ENCODE results near the gene GNAL. TPM values are rescaled to one million over a fixed set of nuclear protein-coding genes. Genes with fewer than 3 reads are reported as not detected.
A peak's percentile ranks its signal among the peaks of the same experiment; 100 is the strongest.

GNAL gene
- total RNA-seq, 1 donor from 2014 or later: 0.40 TPM

DNA sequence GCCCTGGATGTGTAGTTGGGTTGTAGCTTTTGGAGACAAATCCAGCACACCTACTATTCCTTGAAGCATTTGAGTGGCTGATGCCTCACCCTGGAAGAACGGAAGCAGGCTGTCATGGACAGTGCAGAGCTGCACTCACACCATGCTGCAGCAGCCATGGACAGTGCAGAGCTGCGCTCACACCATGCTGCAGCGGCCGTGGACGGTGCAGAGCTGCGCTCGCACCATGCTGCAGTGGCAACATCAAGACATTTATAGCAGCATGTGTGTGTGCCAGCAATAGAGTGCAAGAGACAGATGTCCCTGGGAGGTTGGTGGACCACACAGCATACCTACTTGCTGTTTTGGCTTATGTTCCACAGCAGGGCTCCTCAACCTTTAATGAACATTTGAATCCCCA, 30.6 kb downstream of the GNAL start:
- DNase-seq: no peak
- Mint-ChIP-seq H3K27ac (no peak overlapping the region), H3K36me3 (ENCODE audit: low read depth) (no peaks in the 10 kb centered on the region), H3K4me3 (no peak overlapping the region), H3K9me3 (no peaks in the 10 kb centered on the region), H3K4me1 (no peaks in the 10 kb centered on the region), H3K27me3 (no peaks in the 10 kb centered on the region)
- intact Hi-C loops (cut with micrococcal nuclease): no loop called here

DNA sequence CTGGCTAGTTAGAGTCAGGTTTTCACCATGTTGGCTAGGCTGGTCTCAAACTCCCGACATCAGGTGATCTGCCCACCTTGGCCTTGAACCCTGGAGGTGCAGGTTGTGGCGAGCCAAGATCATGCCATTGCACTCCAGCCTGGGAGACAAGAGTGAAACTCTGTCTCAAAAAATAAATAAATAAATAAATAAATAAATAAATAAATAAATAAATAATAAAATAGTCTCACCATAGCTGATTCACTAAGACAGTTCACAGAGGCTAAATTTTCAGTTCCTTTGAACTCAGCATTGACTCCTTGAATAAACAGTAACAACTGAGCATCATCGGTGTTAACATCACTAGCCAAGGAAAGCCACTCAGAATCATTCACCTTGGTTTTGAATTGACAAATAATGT, 32.7 kb downstream of the GNAL start:
- H3K4me1 Mint-ChIP-seq: no peaks in the 10 kb centered on the region
- no peaks in the 10 kb centered on the region for H3K36me3 Mint-ChIP-seq (ENCODE audit: low read depth)
- no peaks in the 10 kb centered on the region for H3K9me3 Mint-ChIP-seq
- DNase-seq: no peak
- intact Hi-C loops (cut with micrococcal nuclease): no loop called here
- H3K4me3 Mint-ChIP-seq: no peak overlapping the region
- no peaks in the 10 kb centered on the region for H3K27me3 Mint-ChIP-seq
- H3K27ac Mint-ChIP-seq: no peak overlapping the region

DNA sequence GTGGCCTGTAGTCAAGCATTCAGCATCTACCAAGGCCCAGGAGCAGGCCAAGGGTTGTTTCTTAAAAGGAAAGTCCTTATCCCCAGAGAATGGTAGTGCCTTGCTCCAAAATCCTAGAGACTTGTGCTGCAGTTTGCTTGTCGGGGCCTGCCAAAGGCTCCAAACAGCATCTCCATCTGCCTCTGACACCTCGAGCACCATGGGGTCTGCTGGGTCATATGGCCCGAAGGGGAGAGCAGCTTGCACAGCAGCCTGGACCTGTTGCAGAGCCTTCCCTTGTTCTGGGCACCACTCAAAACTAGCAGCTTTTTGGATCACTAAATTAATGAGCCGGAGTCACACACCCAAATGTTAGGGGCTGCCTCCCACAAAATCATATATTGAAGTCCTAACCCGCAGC, 35.7 kb downstream of the GNAL start:
- DNase-seq: no peak
- Mint-ChIP-seq H3K27ac (no peak overlapping the region), H3K4me3 (no peak overlapping the region), H3K36me3 (ENCODE audit: low read depth) (no peaks in the 10 kb centered on the region), H3K4me1 (no peaks in the 10 kb centered on the region), H3K9me3 (no peaks in the 10 kb centered on the region), H3K27me3 (peaks cover 1% of the 10 kb centered on the region)
- intact Hi-C loops (cut with micrococcal nuclease): no loop called here

DNA sequence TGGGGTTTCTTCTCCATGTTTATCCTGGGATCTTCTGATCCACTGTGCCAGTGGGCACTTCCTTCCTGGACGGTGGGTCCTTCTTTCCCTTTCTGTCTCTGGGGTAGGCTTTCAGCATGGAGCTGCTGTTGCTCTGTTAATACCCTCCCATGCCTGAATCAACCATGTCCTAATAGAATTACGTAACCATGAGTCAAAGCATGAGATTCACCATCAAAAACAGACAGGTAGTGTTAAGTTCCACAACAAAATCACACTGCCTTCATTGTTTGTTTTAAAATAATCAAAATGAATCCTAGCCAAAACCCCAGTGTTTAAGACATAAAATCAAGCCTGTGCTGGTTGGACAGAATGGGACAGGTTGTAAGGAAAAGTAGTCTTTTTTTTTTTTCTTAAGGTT, 37.5 kb downstream of the GNAL start:
- Mint-ChIP-seq H3K27ac (no peak overlapping the region), H3K4me3 (no peak overlapping the region), H3K36me3 (ENCODE audit: low read depth) (no peaks in the 10 kb centered on the region), H3K27me3 (peaks cover 1% of the 10 kb centered on the region), H3K9me3 (no peaks in the 10 kb centered on the region), H3K4me1 (no peaks in the 10 kb centered on the region)
- DNase-seq: no peak
- intact Hi-C loops (cut with micrococcal nuclease): no loop called here

DNA sequence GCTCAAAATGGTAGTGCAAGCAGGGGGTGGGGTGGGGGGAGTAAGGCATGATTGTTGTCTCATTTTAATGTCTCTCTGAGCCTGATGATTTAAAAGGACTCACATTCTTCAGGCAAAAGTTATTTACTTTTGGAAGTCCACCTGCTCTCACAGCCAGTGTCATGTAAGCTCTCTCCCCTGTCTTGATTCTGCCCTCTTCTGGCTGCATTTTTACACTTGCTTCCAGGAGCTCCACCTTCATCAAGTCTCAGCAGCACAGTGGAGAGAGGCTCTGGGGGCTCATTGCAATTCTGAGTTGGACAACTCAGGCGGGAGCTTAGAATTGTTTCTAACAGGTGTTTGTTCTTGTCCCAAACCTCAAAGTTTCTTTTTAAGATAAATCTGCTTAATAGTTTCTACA, 39.2 kb downstream of the GNAL start:
- Mint-ChIP-seq H3K27ac (no peak overlapping the region), H3K27me3 (peaks cover 7% of the 10 kb centered on the region), H3K9me3 (no peaks in the 10 kb centered on the region), H3K36me3 (ENCODE audit: low read depth) (no peaks in the 10 kb centered on the region), H3K4me1 (peaks cover 3% of the 10 kb centered on the region), H3K4me3 (no peak overlapping the region)
- intact Hi-C loops (cut with micrococcal nuclease): no loop called here
- no peak for DNase-seq

DNA sequence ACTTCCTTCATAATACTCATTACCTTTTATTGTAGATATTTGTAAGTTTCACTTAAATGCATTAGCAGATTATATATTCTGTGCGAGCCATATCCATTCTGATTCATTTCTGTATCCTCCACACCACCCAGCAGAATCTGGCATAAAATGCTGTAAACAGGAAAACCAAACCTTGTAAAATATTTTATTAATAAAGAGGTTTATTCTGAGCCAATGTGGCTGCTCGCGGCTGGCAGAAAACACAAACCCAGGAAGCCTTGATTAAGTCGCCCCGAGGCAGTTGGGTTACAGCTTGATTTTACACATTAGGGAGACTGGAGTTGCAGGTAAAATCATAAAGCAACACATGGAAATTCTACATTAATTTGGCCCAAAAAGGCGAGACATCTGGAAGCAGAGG, 40.5 kb downstream of the GNAL start:
- H3K4me1 Mint-ChIP-seq: peaks cover 4% of the 10 kb centered on the region
- H3K27me3 Mint-ChIP-seq: peaks cover 14% of the 10 kb centered on the region
- H3K9me3 Mint-ChIP-seq: no peaks in the 10 kb centered on the region
- no peaks in the 10 kb centered on the region for H3K36me3 Mint-ChIP-seq (ENCODE audit: low read depth)
- no peak overlapping the region for H3K4me3 Mint-ChIP-seq
- intact Hi-C loops (cut with micrococcal nuclease): no loop called here
- no peak overlapping the region for H3K27ac Mint-ChIP-seq
- DNase-seq: no peak

DNA sequence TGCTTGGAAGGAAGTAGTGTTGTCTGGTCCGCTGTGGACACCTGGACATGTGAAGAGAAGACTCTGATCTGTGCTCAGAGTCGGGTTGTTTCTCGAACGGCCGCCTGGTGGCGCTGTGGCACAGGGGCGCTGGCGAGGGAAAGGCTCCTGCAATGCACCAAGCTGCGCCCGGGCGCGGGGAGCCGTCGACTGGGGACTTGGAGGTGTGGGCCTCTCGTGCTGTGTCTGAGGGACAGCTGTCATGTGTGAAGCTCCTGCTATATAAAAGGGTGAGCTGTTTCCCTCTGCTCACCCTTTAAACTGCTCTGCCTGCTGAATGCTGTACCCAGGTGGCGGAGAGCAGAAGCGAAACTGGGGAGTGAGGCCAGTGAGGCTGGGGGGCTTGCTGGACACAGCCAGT, 44.0 kb downstream of the GNAL start:
- peak overlapping the region; percentile 44 for H3K4me3 Mint-ChIP-seq

DNA sequence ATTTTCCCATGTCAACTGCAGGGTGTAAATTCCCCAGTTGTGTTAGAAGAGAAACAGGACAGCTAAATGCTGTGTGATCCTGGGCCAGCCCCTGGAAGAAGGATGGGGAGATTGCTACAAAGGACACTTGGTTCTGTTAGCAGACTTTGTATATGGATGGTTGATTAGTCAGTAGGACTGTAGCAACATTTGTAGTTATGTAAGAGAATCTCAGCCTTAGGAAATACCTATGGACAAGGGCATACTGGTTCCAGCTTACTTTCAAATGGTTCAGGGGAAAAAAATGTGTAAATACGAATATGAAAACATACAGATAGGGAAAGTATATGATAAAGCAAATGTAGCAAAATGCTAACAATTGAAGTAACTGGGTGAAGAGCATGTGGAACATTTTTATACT, 47.6 kb downstream of the GNAL start:
- DNase-seq: no peak
- H3K27ac Mint-ChIP-seq: no peak overlapping the region
- H3K36me3 Mint-ChIP-seq (ENCODE audit: low read depth): no peaks in the 10 kb centered on the region
- no peak overlapping the region for H3K4me3 Mint-ChIP-seq
- intact Hi-C loops (cut with micrococcal nuclease): loop anchor here (10.0 kb wide), 1 partner anchor 118 kb away; the partner anchor contains the start of gene CHMP1B
- no peaks in the 10 kb centered on the region for H3K9me3 Mint-ChIP-seq
- H3K27me3 Mint-ChIP-seq: peaks cover 32% of the 10 kb centered on the region
- peaks cover 4% of the 10 kb centered on the region for H3K4me1 Mint-ChIP-seq

More for the DNA sequence above, 44.0 kb downstream of the GNAL start:
- Mint-ChIP-seq H3K27me3 (peaks cover 25% of the 10 kb centered on the region), H3K27ac (no peak overlapping the region), H3K36me3 (ENCODE audit: low read depth) (no peaks in the 10 kb centered on the region), H3K4me1 (peaks cover 4% of the 10 kb centered on the region), H3K9me3 (no peaks in the 10 kb centered on the region)
- DNase-seq: peak; percentile 92
- intact Hi-C loops (cut with micrococcal nuclease): loop anchor here (1.0 to 10.0 kb wide), 4 partner anchors 122 to 306 kb away; partner anchors contain the start of gene CHMP1B

DNA sequence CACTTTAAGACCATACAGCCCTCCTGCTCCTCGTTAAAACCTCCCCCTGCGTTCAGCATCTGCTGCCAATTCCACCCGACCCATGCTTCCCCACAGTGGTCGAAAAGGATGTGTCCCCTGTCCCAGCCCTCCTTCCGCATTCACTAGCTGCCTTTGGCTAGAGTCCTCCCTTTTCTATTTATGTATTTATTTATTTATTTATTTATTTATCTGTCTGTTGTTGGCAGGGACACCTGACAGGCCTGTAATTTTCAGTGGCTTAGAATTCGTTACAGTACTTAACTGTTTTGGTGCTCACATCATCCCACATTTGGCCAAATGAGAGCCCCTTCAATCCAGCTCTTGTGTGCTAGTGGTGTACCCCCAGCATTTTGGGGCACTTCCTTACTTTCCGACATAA, 50.8 kb downstream of the GNAL start:
- H3K36me3 Mint-ChIP-seq (ENCODE audit: low read depth): no peaks in the 10 kb centered on the region
- no peaks in the 10 kb centered on the region for H3K4me1 Mint-ChIP-seq

DNA sequence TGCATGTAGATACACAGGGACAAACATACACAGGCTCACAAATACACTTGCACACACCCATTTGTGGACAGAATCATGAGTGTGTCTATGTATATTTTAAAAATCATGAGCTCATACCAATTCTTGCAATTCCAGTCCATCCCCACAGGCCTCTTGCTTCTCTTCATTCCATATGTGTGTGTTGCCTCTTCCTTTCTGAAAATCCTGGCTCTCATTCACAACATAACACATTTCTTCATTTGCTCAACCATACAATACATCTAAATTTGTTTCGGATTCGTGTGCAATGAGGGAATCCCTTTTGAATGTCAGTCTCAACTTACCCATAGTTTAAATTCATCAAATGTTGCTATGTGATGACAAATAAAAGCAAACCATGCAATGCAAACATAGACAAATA, 51.4 kb downstream of the GNAL start:
- H3K27ac Mint-ChIP-seq: no peak overlapping the region
- no peak overlapping the region for H3K4me3 Mint-ChIP-seq
- H3K4me1 Mint-ChIP-seq: no peaks in the 10 kb centered on the region
- H3K27me3 Mint-ChIP-seq: peaks cover 30% of the 10 kb centered on the region
- no peaks in the 10 kb centered on the region for H3K36me3 Mint-ChIP-seq (ENCODE audit: low read depth)
- H3K9me3 Mint-ChIP-seq: no peaks in the 10 kb centered on the region
- intact Hi-C loops (cut with micrococcal nuclease): no loop called here
- DNase-seq: no peak

More for the DNA sequence above, 50.8 kb downstream of the GNAL start:
- H3K4me3 Mint-ChIP-seq: no peak overlapping the region
- no peaks in the 10 kb centered on the region for H3K9me3 Mint-ChIP-seq
- DNase-seq: no peak
- peaks cover 30% of the 10 kb centered on the region for H3K27me3 Mint-ChIP-seq
- H3K27ac Mint-ChIP-seq: no peak overlapping the region
- intact Hi-C loops (cut with micrococcal nuclease): loop anchor here (10.0 kb wide), 1 partner anchor 115 kb away; the partner anchor contains the start of gene CHMP1B

DNA sequence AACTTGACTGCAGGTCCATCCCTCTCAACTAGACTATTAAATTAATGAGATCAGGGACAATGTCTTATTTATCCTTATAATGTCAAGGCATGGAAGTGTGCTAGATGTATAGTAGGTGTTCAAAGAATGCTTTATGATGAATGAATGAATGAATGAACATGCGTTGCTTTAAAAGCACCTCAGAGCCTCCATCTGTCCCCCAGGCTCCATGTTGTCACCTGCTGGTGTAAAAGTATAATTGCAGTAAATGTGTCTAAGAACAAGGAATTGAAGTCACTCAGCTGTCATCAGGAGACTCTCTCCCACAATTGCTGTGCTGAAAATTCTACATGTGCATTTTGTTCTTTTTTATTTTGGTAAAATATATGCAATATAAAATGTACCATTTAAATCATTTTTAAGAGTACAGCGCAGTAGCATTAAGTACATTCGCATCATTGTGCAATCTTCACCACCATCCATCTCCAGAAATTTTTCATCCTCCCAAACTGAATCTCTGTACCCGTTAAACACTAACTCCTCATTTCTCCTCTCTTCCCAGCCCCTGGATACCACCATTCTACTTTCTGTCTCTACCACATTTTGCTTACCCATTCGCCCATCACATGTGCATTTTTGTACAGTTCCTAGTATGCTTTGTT, 52.6 kb downstream of the GNAL start:
- Mint-ChIP-seq H3K4me1 (no peaks in the 10 kb centered on the region), H3K4me3 (no peak overlapping the region), H3K9me3 (no peaks in the 10 kb centered on the region), H3K27ac (no peak overlapping the region), H3K36me3 (ENCODE audit: low read depth) (no peaks in the 10 kb centered on the region), H3K27me3 (peaks cover 31% of the 10 kb centered on the region)
- DNase-seq: no peak
- intact Hi-C loops (cut with micrococcal nuclease): no loop called here

DNA sequence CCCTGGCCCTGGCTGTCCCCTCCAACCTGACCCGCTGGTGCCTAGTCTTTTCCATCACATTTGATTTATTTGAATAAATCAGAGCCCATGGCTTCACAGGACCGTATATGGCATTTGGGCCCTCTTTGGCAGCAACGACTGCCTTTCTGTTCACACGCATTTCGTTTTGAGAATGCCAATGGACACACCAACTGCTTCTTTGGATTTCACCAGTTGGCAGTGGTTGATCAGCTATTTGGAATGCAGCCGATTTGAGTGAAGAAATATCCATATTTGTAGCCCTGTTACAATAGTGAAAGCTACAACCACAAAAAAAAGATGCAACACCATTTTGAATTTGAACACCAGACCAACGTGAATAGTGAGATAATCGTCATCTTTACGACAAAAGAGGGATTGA, 56.5 kb downstream of the GNAL start:
- intact Hi-C loops (cut with micrococcal nuclease): no loop called here
- no peak overlapping the region for H3K27ac Mint-ChIP-seq

DNA sequence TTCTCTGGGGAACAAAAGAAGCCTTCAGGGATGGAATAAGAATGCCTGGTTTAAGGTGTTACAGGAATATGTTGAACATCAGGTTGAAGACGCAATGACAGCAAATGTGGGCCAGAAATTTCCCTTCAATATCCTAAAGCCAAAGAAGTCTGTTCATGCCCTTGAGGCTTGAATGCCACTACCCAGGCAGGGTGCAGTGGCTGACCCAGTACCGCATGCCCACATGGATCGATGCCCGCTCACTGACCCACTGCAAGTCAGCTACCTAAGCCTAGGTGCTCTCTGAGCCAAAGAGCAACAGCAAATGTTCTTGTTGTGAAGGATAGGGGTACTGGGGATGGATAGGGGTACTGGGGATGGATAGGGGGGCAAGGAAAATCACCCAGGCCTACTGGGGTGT, 58.2 kb downstream of the GNAL start:
- intact Hi-C loops (cut with micrococcal nuclease): no loop called here
- peaks cover 5% of the 10 kb centered on the region for H3K4me1 Mint-ChIP-seq
- peaks cover 48% of the 10 kb centered on the region for H3K27me3 Mint-ChIP-seq
- DNase-seq: no peak
- H3K36me3 Mint-ChIP-seq (ENCODE audit: low read depth): no peaks in the 10 kb centered on the region
- no peak overlapping the region for H3K4me3 Mint-ChIP-seq
- H3K9me3 Mint-ChIP-seq: no peaks in the 10 kb centered on the region
- no peak overlapping the region for H3K27ac Mint-ChIP-seq

More for the DNA sequence above, 56.5 kb downstream of the GNAL start:
- DNase-seq: no peak
- Mint-ChIP-seq H3K36me3 (ENCODE audit: low read depth) (no peaks in the 10 kb centered on the region), H3K27me3 (peaks cover 44% of the 10 kb centered on the region), H3K9me3 (no peaks in the 10 kb centered on the region), H3K4me3 (no peak overlapping the region), H3K4me1 (no peaks in the 10 kb centered on the region)

DNA sequence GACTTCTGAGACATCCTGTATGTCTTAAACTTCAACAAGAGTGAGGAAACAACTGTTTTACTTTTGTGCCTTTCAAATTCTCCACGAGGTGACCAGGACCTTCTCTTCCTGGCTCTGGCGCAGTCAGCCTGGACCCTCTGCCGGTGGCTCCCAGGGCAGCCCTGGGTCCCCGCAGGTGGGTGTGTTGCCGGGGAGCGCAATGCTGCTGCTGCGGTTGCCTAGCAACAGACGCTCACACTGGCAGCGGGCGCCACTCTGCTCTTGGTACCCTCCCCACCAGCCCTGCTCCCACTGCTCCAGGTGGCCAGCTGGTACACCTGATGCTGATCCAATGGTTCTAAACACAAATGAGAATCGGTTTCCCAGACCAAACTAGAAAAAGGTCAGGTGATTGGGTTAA, 58.7 kb downstream of the GNAL start:
- Mint-ChIP-seq H3K4me3 (no peak overlapping the region), H3K9me3 (no peaks in the 10 kb centered on the region), H3K27me3 (peaks cover 46% of the 10 kb centered on the region), H3K27ac (no peak overlapping the region), H3K4me1 (peaks cover 6% of the 10 kb centered on the region), H3K36me3 (ENCODE audit: low read depth) (no peaks in the 10 kb centered on the region)
- no peak for DNase-seq
- intact Hi-C loops (cut with micrococcal nuclease): no loop called here

DNA sequence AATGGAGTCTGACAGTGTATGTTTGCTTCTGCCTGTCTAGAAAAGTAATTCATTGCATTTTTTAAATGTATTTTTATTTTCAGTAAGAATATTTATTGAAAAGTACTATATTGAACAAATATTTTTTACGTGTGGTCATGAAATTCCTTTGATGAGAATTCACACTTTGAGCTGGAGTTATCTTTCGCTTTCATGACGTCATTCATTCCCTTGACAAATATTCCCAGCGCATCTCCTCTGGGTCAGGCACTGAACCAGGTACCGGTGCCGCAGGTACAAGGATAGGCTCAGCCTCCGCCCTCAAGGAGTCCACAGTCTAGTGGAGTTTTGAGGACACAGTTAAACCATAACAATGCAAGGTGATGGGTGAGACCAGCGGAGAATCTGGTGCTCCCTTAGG, 60.2 kb downstream of the GNAL start:
- Mint-ChIP-seq H3K27me3 (peaks cover 53% of the 10 kb centered on the region), H3K27ac (no peak overlapping the region), H3K9me3 (no peaks in the 10 kb centered on the region), H3K4me3 (no peak overlapping the region), H3K4me1 (peaks cover 8% of the 10 kb centered on the region), H3K36me3 (ENCODE audit: low read depth) (no peaks in the 10 kb centered on the region)
- intact Hi-C loops (cut with micrococcal nuclease): no loop called here
- no peak for DNase-seq
